ENCODE measurements around the gene BCR.

- TF ChIP-seq CTCF (IDR thresholded peaks at IDR 0.05; ENCODE audit: poor library complexity, severe bottlenecking) = no peak
- TF ChIP-seq, protein P1, sequence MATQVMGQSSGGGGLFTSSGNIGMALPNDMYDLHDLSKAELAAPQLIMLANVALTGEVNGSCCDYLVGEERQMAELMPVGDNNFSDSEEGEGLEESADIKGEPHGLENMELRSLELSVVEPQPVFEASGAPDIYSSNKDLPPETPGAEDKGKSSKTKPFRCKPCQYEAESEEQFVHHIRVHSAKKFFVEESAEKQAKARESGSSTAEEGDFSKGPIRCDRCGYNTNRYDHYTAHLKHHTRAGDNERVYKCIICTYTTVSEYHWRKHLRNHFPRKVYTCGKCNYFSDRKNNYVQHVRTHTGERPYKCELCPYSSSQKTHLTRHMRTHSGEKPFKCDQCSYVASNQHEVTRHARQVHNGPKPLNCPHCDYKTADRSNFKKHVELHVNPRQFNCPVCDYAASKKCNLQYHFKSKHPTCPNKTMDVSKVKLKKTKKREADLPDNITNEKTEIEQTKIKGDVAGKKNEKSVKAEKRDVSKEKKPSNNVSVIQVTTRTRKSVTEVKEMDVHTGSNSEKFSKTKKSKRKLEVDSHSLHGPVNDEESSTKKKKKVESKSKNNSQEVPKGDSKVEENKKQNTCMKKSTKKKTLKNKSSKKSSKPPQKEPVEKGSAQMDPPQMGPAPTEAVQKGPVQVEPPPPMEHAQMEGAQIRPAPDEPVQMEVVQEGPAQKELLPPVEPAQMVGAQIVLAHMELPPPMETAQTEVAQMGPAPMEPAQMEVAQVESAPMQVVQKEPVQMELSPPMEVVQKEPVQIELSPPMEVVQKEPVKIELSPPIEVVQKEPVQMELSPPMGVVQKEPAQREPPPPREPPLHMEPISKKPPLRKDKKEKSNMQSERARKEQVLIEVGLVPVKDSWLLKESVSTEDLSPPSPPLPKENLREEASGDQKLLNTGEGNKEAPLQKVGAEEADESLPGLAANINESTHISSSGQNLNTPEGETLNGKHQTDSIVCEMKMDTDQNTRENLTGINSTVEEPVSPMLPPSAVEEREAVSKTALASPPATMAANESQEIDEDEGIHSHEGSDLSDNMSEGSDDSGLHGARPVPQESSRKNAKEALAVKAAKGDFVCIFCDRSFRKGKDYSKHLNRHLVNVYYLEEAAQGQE (IDR thresholded peaks at IDR 0.05; ENCODE audit: borderline replicate concordance) = no peak
- TF ChIP-seq TAF1 (IDR thresholded peaks at IDR 0.05; ENCODE audit: low read depth) = no peak
- no peak for TF ChIP-seq POLR2AphosphoS5 (IDR thresholded peaks at IDR 0.05)
- TF ChIP-seq MXI1 (conservative IDR thresholded peaks at IDR 0.05; ENCODE audit: poor library complexity, severe bottlenecking) = no peak
- TF ChIP-seq EZH2 (IDR thresholded peaks at IDR 0.05; ENCODE audit: borderline replicate concordance, insufficient read depth, low read length, poor library complexity, severe bottlenecking) = no peak
- TF ChIP-seq EP300 (conservative IDR thresholded peaks at IDR 0.05; ENCODE audit: poor library complexity, severe bottlenecking) = no peak
Observed at GRCh38 chr22:23274146-23274526, 93.8 kb downstream of the BCR start.
